Measurements from ENCODE around the gene CYP17A1. TPM values are rescaled to one million over a fixed set of nuclear protein-coding genes. Genes with fewer than 3 reads are reported as not detected.

Gene CYP17A1
- total and polyA plus RNA-seq, 4 donors: 0.39 to 3.7 (median 1.6) TPM

- TF ChIP-seq CTCF (IDR thresholded peaks at IDR 0.05; ENCODE audit: control extremely low read depth, extremely low read depth): no peak
- Histone ChIP-seq H3K36me3 (ENCODE audit: control insufficient read depth in 4 of 4, insufficient read depth in 4 of 4, low read length in 4 of 4) (peaks cover 10 to 34% (median 31%) of the 10 kb centered on the region in 4 donors), H3K27ac (ENCODE audit: low read depth in 1 of 2, low read length in 1 of 2) (peak overlapping the region in 1 of 2 donors; percentile 41), H3K4me3 (no peak overlapping the region), H3K9ac (ENCODE audit: insufficient read depth in 1 of 2, low read length in 2 of 2) (no peak overlapping the region), H3K9me3 (ENCODE audit: control insufficient read depth in 4 of 4, insufficient read depth in 3 of 4, low read length in 3 of 4) (no peaks in the 10 kb centered on the region), H3K4me1 (ENCODE audit: control insufficient read depth in 5 of 5, insufficient read depth in 5 of 5, low read length in 5 of 5) (peaks cover 3 to 22% (median 13%) of the 10 kb centered on the region in 5 donors), H3K27me3 (ENCODE audit: control insufficient read depth in 3 of 3, insufficient read depth in 3 of 3, low read length in 2 of 3) (no peaks in the 10 kb centered on the region)
- WGBS, 2 donors: 85 to 92% methylated on average over 17 of the region's 17 CpGs
- ATAC-seq (ENCODE audit: insufficient read depth, low FRiP score): no peak
- no peak for DNase-seq
Measured at GRCh38 chr10:102813017-102813541, 24.1 kb downstream of the CYP17A1 start.

DNA sequence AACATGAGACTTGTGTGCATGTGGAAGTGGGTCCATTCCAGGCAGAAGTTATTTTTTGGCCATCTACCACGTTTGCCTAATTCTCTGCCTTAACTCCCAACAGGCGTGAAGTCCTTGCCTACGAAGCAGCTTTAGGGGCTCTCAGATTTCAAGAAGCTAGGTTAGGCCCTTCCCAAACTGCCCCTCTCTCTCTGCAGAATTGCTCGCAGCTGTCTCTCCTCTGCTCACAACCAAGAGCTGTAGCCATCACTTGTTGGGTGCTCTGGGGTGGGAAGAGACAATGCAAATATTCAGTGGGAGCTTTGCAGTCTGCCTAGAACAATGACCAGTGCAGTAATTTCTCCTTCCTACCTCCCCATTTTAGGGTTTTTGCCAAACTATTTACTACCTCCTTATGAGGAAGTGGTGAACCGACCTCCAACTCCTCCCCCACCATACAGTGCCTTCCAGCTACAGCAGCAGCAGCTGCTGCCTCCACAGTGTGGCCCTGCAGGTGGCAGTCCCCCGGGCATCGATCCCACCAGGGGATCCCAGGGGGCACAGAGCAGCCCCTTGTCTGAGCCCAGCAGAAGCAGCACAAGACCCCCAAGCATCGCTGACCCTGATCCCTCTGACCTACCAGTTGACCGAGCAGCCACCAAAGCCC lies 24.9 kb downstream of the CYP17A1 start:
- TF ChIP-seq CTCF (IDR thresholded peaks at IDR 0.05; ENCODE audit: control extremely low read depth, extremely low read depth): no peak
- H3K36me3 ChIP-seq (ENCODE audit: control insufficient read depth in 4 of 4, insufficient read depth in 4 of 4, low read length in 4 of 4): peaks cover 10 to 34% (median 31%) of the 10 kb centered on the region in 4 donors
- 51 to 69% methylated on average over 9 of the region's 9 CpGs for WGBS, 2 donors
- DNase-seq (no peak), ATAC-seq (ENCODE audit: insufficient read depth, low FRiP score) (no peak)
- no peaks in the 10 kb centered on the region for H3K9me3 ChIP-seq (ENCODE audit: control insufficient read depth in 4 of 4, insufficient read depth in 3 of 4, low read length in 3 of 4)
- no peak overlapping the region for H3K4me3 ChIP-seq
- no peak overlapping the region for H3K9ac ChIP-seq (ENCODE audit: insufficient read depth in 1 of 2, low read length in 2 of 2)
- H3K27ac ChIP-seq (ENCODE audit: low read depth in 1 of 2, low read length in 1 of 2): peak overlapping the region in 1 of 2 donors; percentile 41
- peaks cover 3 to 22% (median 13%) of the 10 kb centered on the region in 5 donors for H3K4me1 ChIP-seq (ENCODE audit: control insufficient read depth in 5 of 5, insufficient read depth in 5 of 5, low read length in 5 of 5)
- no peaks in the 10 kb centered on the region for H3K27me3 ChIP-seq (ENCODE audit: control insufficient read depth in 3 of 3, insufficient read depth in 3 of 3, low read length in 2 of 3)

DNA sequence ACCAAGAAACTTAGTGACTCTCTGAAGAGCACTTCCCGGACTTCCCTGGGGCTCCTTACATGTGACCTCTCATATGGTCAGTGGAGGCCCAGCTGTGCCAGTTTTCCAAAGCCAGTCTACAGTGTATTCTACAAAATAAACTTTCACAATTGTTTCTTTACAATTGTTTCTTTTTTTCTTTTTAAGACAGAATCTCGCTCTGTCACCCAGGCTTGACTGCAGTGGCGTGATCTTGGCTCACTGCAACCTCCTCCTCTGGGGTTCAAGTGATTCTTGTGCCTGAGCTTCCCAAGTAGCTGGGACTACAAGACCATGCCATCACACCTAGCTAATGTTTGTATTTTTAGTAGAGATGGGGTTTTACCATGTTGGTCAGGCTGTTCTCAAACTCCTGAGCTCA lies 25.9 kb downstream of the CYP17A1 start:
- Histone ChIP-seq H3K27ac (ENCODE audit: low read depth in 1 of 2, low read length in 1 of 2) (no peak overlapping the region), H3K9me3 (ENCODE audit: control insufficient read depth in 4 of 4, insufficient read depth in 3 of 4, low read length in 3 of 4) (no peaks in the 10 kb centered on the region), H3K27me3 (ENCODE audit: control insufficient read depth in 3 of 3, insufficient read depth in 3 of 3, low read length in 2 of 3) (no peaks in the 10 kb centered on the region), H3K36me3 (ENCODE audit: control insufficient read depth in 4 of 4, insufficient read depth in 4 of 4, low read length in 4 of 4) (peaks cover 10 to 34% (median 31%) of the 10 kb centered on the region in 4 donors), H3K4me1 (ENCODE audit: control insufficient read depth in 5 of 5, insufficient read depth in 5 of 5, low read length in 5 of 5) (peaks cover 0 to 20% (median 12%) of the 10 kb centered on the region in 5 donors), H3K9ac (ENCODE audit: insufficient read depth in 1 of 2, low read length in 2 of 2) (no peak overlapping the region), H3K4me3 (no peak overlapping the region)
- WGBS, 2 donors: 87 to 94% methylated on average over 3 of the region's 3 CpGs
- DNase-seq: no peak
- TF ChIP-seq CTCF (IDR thresholded peaks at IDR 0.05; ENCODE audit: control extremely low read depth, extremely low read depth): no peak
- ATAC-seq (ENCODE audit: insufficient read depth, low FRiP score): no peak
